AG09309 (cell line): ENCODE results near the gene SERPINB7.
A peak's percentile ranks its signal among the peaks of the same experiment; 100 is the strongest.

Experiments used
- DNase-seq: peaks from one replicate; pipeline ENCODE4 v3.0.0-alpha.2; 2010; ENCODE audit warnings: low read depth
- H3K4me3 ChIP-seq: 2 replicates; pipeline ENCODE4 v1.5.1; 2011; ENCODE audit warnings: mild to moderate bottlenecking, low read depth, low read length, moderate library complexity; ENCODE audit not compliant: control insufficient read depth
- TF ChIP-seq, protein P1 (sequence below): IDR thresholded peaks from 2 replicates; pipeline ENCODE4 v1.5.1; 2011; ENCODE audit warnings: mild to moderate bottlenecking, low read depth, low read length, inconsistent platforms; ENCODE audit not compliant: insufficient read depth, control insufficient read depth; ENCODE audit errors: missing control alignments

The SERPINB7 gene

DNA sequence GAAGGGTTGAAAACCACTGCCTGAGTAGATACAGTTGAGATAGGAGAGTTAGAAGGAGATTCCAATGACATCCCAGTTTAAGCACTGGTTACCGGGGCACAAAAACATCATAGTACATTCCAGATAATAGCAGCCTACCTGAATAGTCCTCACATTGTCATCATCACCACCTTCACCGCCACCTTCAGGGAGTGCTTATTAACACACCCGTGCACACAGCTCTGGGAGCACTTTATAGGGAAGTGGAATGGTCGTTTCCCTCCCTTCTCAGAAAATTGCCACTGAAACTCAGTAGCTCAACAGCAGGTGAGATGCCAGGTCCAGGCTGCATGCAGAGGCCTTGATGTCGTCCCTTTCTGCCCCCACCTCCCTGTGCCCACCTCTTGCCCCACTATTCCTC is 8.2 kb downstream of the SERPINB7 start:
- H3K4me3 ChIP-seq, result no peak overlapping the region
- DNase-seq, result no peak
- TF ChIP-seq, protein P1, sequence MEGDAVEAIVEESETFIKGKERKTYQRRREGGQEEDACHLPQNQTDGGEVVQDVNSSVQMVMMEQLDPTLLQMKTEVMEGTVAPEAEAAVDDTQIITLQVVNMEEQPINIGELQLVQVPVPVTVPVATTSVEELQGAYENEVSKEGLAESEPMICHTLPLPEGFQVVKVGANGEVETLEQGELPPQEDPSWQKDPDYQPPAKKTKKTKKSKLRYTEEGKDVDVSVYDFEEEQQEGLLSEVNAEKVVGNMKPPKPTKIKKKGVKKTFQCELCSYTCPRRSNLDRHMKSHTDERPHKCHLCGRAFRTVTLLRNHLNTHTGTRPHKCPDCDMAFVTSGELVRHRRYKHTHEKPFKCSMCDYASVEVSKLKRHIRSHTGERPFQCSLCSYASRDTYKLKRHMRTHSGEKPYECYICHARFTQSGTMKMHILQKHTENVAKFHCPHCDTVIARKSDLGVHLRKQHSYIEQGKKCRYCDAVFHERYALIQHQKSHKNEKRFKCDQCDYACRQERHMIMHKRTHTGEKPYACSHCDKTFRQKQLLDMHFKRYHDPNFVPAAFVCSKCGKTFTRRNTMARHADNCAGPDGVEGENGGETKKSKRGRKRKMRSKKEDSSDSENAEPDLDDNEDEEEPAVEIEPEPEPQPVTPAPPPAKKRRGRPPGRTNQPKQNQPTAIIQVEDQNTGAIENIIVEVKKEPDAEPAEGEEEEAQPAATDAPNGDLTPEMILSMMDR, result no peak

DNA sequence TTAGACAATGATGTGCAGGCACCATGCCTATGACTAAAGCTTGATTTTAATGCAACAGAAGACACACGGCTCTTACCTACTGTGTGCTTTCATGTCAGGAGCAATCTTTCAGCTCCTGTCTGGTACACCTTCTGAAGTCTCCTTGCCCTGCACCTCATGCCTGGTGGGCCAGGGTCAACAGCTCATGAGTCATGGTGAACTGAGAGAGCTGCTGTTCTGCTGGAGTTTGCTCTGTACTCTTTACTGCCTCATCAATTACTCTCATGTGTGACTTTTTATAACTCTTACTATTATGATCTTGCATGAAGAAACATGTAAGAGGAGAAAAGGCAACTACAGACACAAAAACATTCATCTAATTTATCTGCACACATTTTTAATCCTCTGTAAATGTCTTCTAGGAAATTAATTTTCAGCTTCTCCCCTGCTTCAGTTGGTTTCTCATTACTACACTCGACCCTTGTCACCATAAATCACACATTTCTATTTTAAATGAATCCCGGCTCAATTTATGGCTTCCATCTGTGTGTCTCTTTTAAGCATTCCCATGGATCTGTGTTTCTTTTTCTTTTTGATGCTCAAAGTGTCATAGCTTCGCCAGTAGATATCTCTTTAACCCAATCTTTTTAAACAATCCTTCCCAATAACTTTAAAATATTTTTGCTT is 9.7 kb downstream of the SERPINB7 start:
- TF ChIP-seq, protein P1, result no peak
- no peak overlapping the region for H3K4me3 ChIP-seq
- DNase-seq, result no peak

DNA sequence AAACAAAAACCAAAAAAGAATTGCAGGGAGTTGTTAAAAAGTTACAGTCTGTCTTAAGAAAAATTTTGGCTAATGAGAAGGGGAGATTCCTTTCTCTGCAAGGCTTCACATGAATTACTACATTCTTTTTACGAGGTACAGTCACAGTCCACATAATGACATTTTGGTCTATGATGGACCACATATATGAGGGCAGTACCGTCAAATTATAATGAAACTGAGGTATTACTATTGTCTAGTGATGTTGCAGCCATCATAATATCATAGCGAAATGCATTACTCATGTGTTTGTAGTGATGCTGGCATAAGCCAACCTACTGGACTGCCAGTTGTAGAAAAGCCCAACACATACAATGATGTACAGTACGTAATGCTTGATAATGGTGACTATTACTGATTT is 12.5 kb downstream of the SERPINB7 start:
- no peak overlapping the region for H3K4me3 ChIP-seq
- TF ChIP-seq, protein P1, result no peak
- DNase-seq, result peak; percentile 57

DNA sequence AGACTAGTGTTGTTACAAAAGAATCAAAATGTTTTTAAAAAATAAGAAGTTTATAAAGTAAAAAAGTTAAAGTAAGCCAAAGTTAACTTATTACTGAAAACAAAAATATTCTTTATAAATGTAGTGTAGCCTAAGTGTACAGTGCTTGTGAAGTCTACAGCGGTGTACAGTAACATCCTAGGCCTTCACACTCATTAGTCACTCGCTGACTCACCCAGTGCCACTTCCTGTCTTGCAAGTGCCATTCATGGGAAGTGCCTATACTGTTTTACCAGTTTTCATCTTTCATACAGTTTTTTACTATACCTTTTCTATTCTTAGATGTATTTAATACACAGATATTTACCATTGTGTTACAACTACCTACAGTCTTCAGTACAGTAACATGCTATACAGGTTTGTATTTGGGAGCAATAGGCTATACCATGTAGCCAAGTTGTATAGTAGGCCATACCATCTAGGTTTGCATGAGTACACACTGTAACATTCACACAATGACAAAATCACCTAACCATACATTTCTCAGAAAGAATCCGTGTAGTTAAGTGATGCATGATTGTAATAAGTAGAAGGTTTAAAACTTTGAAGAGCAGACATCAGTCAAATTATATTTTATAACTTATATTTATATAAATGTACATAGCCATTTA is 13.4 kb downstream of the SERPINB7 start:
- H3K4me3 ChIP-seq, result no peak overlapping the region
- TF ChIP-seq, protein P1, result no peak
- peak; percentile 75 for DNase-seq

DNA sequence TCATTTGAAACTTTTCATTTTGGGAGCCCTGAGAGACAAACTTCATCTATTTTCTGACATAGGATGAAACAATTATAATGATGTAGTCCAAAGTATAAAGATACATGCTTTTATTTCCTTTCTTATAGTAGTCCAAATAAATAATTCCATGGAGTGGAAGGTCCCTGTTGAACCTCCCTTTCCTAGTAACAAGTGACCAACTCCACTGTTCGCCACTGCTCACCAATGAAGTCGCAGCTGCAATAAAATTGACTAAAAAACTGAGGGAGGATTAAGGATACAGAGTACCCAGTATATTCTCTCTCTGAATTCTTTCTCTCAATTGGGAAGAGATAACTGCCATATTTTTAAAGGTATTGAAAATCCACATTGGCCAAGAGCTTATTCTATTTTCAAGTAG is 14.1 kb downstream of the SERPINB7 start:
- DNase-seq, result no peak
- H3K4me3 ChIP-seq, result no peak overlapping the region
- TF ChIP-seq, protein P1, result no peak

DNA sequence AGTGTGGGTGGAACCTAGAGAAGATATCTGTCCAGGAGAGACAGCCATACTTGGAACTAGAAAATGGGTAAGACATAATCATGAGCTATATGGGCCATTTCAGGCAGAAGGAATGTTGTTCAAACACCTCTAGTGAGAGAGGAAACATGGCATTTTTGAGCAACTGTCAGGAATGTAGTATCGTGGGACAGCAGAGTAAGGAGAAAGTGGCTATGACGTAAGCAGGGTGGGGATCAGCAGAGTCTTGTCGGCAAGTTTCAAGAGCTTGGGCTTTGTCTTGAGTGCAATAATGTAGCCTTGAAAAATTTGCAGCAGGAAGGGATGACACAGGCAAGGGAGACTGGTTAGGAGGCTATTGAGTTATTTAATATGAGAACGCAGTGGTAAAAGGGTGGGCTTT is 20.4 kb downstream of the SERPINB7 start:
- DNase-seq, result no peak
- TF ChIP-seq, protein P1, result no peak

More for the DNA sequence above, 20.4 kb downstream of the SERPINB7 start:
- no peak overlapping the region for H3K4me3 ChIP-seq
